Epithelial cell of esophagus (primary cell): ENCODE measurements around the gene F7.

ENCODE experiments used
- DNase-seq: peaks from one replicate; pipeline ENCODE4 v3.0.0; 2010; ENCODE audit warnings: low read depth
- H3K4me3 ChIP-seq: 2 replicates; pipeline ENCODE4 v1.5.1; 2011; ENCODE audit warnings: mild to moderate bottlenecking, low read length, control low read depth
- TF ChIP-seq, protein P1 (sequence below): IDR thresholded peaks from 2 replicates; pipeline ENCODE4 v1.5.1; 2011; ENCODE audit warnings: low read depth, mild to moderate bottlenecking, low read length, control low read depth, inconsistent platforms; ENCODE audit not compliant: insufficient read depth; ENCODE audit errors: missing control alignments

The F7 gene

DNA sequence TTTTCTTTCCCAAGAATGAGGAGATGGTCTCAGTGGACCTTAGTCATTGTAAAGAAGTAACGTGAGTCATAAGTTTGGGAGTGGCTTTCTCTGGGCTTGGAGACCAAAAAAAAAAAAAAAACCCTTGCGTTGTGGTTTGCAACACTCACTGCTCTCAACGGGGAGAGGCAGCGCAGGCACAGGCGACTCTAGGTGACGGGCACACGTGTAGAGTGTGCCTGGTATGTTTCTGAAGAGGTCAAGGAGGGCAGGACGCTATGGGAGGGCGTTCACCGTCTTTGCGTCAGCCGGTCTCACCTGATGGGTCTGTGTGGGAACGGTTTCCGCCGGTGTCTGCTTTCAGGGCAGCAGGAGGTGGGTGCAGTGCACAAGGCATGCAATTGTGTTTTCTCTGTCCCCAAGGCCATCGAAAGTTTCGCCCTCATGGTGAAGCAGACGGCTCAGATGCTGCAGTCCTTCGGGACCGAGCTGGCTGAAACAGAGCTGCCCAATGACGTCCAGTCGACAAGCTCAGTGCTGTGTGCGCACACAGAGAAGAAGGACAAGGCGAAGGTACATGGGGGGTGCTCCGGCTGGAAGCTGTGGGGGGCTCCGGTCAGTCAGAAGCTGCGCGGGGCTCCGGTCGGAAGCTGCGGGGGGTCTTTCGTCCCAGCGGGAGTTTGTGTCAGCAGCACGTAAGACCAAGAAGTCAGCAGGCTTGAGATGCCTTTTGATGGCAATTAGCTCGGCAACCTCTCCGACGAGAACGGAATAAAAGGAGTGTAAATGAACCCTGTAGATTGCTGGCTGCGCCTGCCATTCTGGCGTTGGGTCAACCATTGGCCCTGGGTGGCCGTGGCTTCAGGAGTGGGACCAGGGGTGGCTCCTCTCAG lies 40.8 kb upstream of the F7 start:
- TF ChIP-seq, protein P1, sequence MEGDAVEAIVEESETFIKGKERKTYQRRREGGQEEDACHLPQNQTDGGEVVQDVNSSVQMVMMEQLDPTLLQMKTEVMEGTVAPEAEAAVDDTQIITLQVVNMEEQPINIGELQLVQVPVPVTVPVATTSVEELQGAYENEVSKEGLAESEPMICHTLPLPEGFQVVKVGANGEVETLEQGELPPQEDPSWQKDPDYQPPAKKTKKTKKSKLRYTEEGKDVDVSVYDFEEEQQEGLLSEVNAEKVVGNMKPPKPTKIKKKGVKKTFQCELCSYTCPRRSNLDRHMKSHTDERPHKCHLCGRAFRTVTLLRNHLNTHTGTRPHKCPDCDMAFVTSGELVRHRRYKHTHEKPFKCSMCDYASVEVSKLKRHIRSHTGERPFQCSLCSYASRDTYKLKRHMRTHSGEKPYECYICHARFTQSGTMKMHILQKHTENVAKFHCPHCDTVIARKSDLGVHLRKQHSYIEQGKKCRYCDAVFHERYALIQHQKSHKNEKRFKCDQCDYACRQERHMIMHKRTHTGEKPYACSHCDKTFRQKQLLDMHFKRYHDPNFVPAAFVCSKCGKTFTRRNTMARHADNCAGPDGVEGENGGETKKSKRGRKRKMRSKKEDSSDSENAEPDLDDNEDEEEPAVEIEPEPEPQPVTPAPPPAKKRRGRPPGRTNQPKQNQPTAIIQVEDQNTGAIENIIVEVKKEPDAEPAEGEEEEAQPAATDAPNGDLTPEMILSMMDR: no peak
- no peak overlapping the region for H3K4me3 ChIP-seq
- DNase-seq: no peak

DNA sequence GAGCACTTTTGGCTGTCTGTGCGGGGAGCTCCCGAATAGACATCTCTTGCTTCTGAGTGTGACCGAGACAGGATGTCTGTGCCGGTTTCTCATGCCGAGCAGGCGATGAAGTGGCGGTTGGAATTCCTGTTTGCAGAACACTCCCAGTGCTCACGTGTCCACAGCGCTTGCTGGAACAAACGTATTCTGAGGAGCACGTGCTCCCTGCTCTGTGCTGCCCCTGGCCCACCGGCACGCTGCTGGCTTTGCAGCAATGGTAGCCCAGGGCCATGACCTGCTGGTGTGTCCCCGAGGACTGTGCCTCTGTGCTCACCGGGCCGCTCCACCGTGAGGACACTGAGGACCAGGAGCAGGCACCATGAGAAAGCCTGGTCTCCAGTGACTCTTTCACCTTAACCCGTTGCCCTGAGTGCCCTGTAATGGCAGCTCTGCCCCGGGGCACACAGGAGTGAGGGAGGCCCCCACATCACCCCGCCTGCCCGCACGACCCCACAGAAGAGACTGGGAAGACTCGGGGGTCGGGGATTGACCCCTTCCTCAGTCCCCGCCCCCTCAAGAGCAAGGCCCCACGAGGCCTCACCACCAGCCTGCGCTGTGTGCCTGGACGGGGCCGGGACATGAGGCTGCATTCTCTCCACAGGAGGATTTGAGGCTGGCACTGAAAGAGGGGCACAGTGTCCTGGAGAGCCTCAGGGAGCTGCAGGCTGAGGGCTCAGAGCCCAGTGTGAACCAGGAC lies 40.0 kb upstream of the F7 start:
- TF ChIP-seq, protein P1: no peak
- H3K4me3 ChIP-seq: no peak overlapping the region
- no peak for DNase-seq

DNA sequence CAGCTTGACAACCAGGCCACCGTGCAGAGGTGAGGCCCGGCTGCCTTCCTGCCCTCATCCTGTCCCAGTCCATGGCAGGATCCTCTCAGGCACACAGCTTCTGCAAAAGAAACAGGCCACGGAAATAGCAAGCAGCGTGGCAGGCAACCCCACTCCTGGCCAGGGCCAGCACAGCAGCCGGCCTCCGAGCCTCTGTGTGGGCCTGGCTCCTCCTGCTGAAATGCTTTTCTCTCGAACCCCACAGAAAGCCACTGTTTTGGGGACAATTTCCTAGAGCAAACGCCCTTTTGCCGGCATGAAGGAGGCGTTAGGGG lies 39.5 kb upstream of the F7 start:
- no peak overlapping the region for H3K4me3 ChIP-seq
- TF ChIP-seq, protein P1: no peak
- DNase-seq: no peak

GRCh38 chr13:113066746-113067145 lies 38.8 kb upstream of the F7 start:
- TF ChIP-seq, protein P1: no peak
- DNase-seq: no peak
- H3K4me3 ChIP-seq: no peak overlapping the region

GRCh38 chr13:113069861-113070805 lies 35.5 kb upstream of the F7 start:
- H3K4me3 ChIP-seq: no peak overlapping the region
- TF ChIP-seq, protein P1: no peak
- no peak for DNase-seq

GRCh38 chr13:113070855-113071254 lies 34.7 kb upstream of the F7 start:
- no peak overlapping the region for H3K4me3 ChIP-seq
- TF ChIP-seq, protein P1: no peak
- no peak for DNase-seq
